ENCODE data around the gene LMCD1. TPM values are rescaled to one million over a fixed set of nuclear protein-coding genes. Genes with fewer than 3 reads are reported as not detected.

The LMCD1 gene
- total RNA-seq, 1 donor from 2014 or later: 1.3 TPM

- Mint-ChIP-seq H3K4me3 (ENCODE audit: unreplicated experiment) (no peak overlapping the region), H3K27me3 (ENCODE audit: unreplicated experiment) (no peaks in the 10 kb centered on the region), H3K27ac (ENCODE audit: unreplicated experiment) (no peak overlapping the region), H3K9me3 (ENCODE audit: unreplicated experiment) (no peaks in the 10 kb centered on the region), H3K4me1 (ENCODE audit: low read depth, unreplicated experiment) (no peaks in the 10 kb centered on the region), H3K36me3 (ENCODE audit: unreplicated experiment) (no peaks in the 10 kb centered on the region)
- DNase-seq: no peak
- no peak for TF ChIP-seq CTCF (IDR thresholded peaks at IDR 0.05; ENCODE audit: partially characterized antibody, unreplicated experiment)
Measured at GRCh38 chr3:8473029-8473428, 28.6 kb upstream of the LMCD1 start.

GRCh38 chr3:8473990-8474389 lies 27.6 kb upstream of the LMCD1 start:
- no peaks in the 10 kb centered on the region for H3K9me3 Mint-ChIP-seq (ENCODE audit: unreplicated experiment)
- no peaks in the 10 kb centered on the region for H3K36me3 Mint-ChIP-seq (ENCODE audit: unreplicated experiment)
- no peak for TF ChIP-seq CTCF (IDR thresholded peaks at IDR 0.05; ENCODE audit: partially characterized antibody, unreplicated experiment)
- no peaks in the 10 kb centered on the region for H3K27me3 Mint-ChIP-seq (ENCODE audit: unreplicated experiment)
- no peak for DNase-seq
- H3K27ac Mint-ChIP-seq (ENCODE audit: unreplicated experiment): no peak overlapping the region
- no peaks in the 10 kb centered on the region for H3K4me1 Mint-ChIP-seq (ENCODE audit: low read depth, unreplicated experiment)
- no peak overlapping the region for H3K4me3 Mint-ChIP-seq (ENCODE audit: unreplicated experiment)

- H3K9me3 Mint-ChIP-seq (ENCODE audit: unreplicated experiment): no peaks in the 10 kb centered on the region
- no peak overlapping the region for H3K27ac Mint-ChIP-seq (ENCODE audit: unreplicated experiment)
- no peak for TF ChIP-seq CTCF (IDR thresholded peaks at IDR 0.05; ENCODE audit: partially characterized antibody, unreplicated experiment)
- H3K4me1 Mint-ChIP-seq (ENCODE audit: low read depth, unreplicated experiment): no peaks in the 10 kb centered on the region
- H3K4me3 Mint-ChIP-seq (ENCODE audit: unreplicated experiment): no peak overlapping the region
- H3K36me3 Mint-ChIP-seq (ENCODE audit: unreplicated experiment): no peaks in the 10 kb centered on the region
- no peaks in the 10 kb centered on the region for H3K27me3 Mint-ChIP-seq (ENCODE audit: unreplicated experiment)
- no peak for DNase-seq
Measured at GRCh38 chr3:8474991-8475390, 26.6 kb upstream of the LMCD1 start.

- H3K9me3 Mint-ChIP-seq (ENCODE audit: unreplicated experiment): no peaks in the 10 kb centered on the region
- no peaks in the 10 kb centered on the region for H3K27me3 Mint-ChIP-seq (ENCODE audit: unreplicated experiment)
- no peaks in the 10 kb centered on the region for H3K4me1 Mint-ChIP-seq (ENCODE audit: low read depth, unreplicated experiment)
- H3K4me3 Mint-ChIP-seq (ENCODE audit: unreplicated experiment): no peak overlapping the region
- TF ChIP-seq CTCF (IDR thresholded peaks at IDR 0.05; ENCODE audit: partially characterized antibody, unreplicated experiment): no peak
- no peak overlapping the region for H3K27ac Mint-ChIP-seq (ENCODE audit: unreplicated experiment)
- H3K36me3 Mint-ChIP-seq (ENCODE audit: unreplicated experiment): peaks cover 4% of the 10 kb centered on the region
- no peak for DNase-seq
Measured at GRCh38 chr3:8480699-8481098, 20.9 kb upstream of the LMCD1 start.

GRCh38 chr3:8481380-8481779 lies 20.2 kb upstream of the LMCD1 start:
- H3K36me3 Mint-ChIP-seq (ENCODE audit: unreplicated experiment): peaks cover 4% of the 10 kb centered on the region
- DNase-seq: no peak
- no peak overlapping the region for H3K27ac Mint-ChIP-seq (ENCODE audit: unreplicated experiment)
- H3K27me3 Mint-ChIP-seq (ENCODE audit: unreplicated experiment): no peaks in the 10 kb centered on the region
- H3K9me3 Mint-ChIP-seq (ENCODE audit: unreplicated experiment): no peaks in the 10 kb centered on the region
- H3K4me3 Mint-ChIP-seq (ENCODE audit: unreplicated experiment): no peak overlapping the region
- no peak for TF ChIP-seq CTCF (IDR thresholded peaks at IDR 0.05; ENCODE audit: partially characterized antibody, unreplicated experiment)
- no peaks in the 10 kb centered on the region for H3K4me1 Mint-ChIP-seq (ENCODE audit: low read depth, unreplicated experiment)
